OCI-LY7 (cell line): ENCODE data around the gene AK2. TPM values are rescaled to one million over a fixed set of nuclear protein-coding genes. Genes with fewer than 3 reads are reported as not detected.

ENCODE experiments used
- BruUV-seq: library from RNA; stranded (reverse); fragments of 400-500 nt; replicated peaks from 2 replicates; lab custom pipeline; 2021; lab: Mats Ljungman, UMichigan
- CTCF ChIA-PET: fragments of 300-600 bp; sonication (Branson Sonifier 250); formaldehyde crosslinking; loops from one replicate; lab custom pipeline; 2022; ENCODE audit warnings: antibody characterized with exemption; ENCODE audit not compliant: unreplicated experiment; lab: Charles Lee
- POLR2A ChIA-PET: fragments of 300-600 bp; sonication (Branson Sonifier 250); formaldehyde crosslinking; loops from one replicate; lab custom pipeline; 2022; ENCODE audit warnings: antibody characterized with exemption; lab: Charles Lee
- DNase-seq: peaks from one replicate; pipeline ENCODE4 v3.0.0-alpha.2; 2015; ENCODE audit warnings: low spot score
- H2AFZ ChIP-seq: fragments of 200-600 bp; sonication (generic), shearing (Covaris generic); 2 replicates; pipeline ENCODE4 v1.6.1; 2014; ENCODE audit warnings: mild to moderate bottlenecking, antibody characterized with exemption, low read length, moderate library complexity
- H3K27ac ChIP-seq: fragments of 200-600 bp; sonication (generic); 2 replicates; pipeline ENCODE4 v1.5.1; 2014; ENCODE audit warnings: mixed run types, low read depth, mild to moderate bottlenecking, moderate library complexity, low read length, inconsistent platforms; ENCODE audit not compliant: poor library complexity, severe bottlenecking
- H3K36me3 ChIP-seq: fragments of 200-600 bp; sonication (generic); 2 replicates; pipeline ENCODE4 v1.6.1; 2014; ENCODE audit warnings: mild to moderate bottlenecking, antibody characterized with exemption, low read length, moderate library complexity, mixed read lengths; ENCODE audit not compliant: insufficient read depth
- H3K4me1 ChIP-seq: fragments of 200-600 bp; sonication (generic); 2 replicates; pipeline ENCODE4 v1.5.1; 2014; ENCODE audit warnings: mild to moderate bottlenecking, low read length; ENCODE audit not compliant: insufficient read depth, poor library complexity, severe bottlenecking
- H3K4me2 ChIP-seq: fragments of 200-600 bp; sonication (generic); 2 replicates; pipeline ENCODE4 v1.6.1; 2014; ENCODE audit warnings: mild to moderate bottlenecking, low read length
- H3K4me3 ChIP-seq: fragments of 200-600 bp; sonication (generic); 2 replicates; pipeline ENCODE4 v1.5.1; 2014; ENCODE audit warnings: mild to moderate bottlenecking, low read depth, low read length; ENCODE audit not compliant: poor library complexity, severe bottlenecking
- H3K79me2 ChIP-seq: fragments of 200-600 bp; sonication (generic); 2 replicates; pipeline ENCODE4 v1.6.1; 2016; ENCODE audit warnings: low read depth, mild to moderate bottlenecking, low read length, moderate library complexity, mixed read lengths; ENCODE audit not compliant: insufficient read depth
- H3K9me2 ChIP-seq: fragments of 200-600 bp; sonication (generic); 2 replicates; pipeline ENCODE4 v1.6.1; 2016; ENCODE audit warnings: mild to moderate bottlenecking, low read length, mixed read lengths; ENCODE audit not compliant: insufficient read depth
- H3K9me3 ChIP-seq: fragments of 200-600 bp; sonication (generic); 2 replicates; pipeline ENCODE4 v1.6.1; 2014; ENCODE audit warnings: mild to moderate bottlenecking, mixed run types, low read length, mixed read lengths
- H4K20me1 ChIP-seq: fragments of 200-600 bp; sonication (generic); 2 replicates; pipeline ENCODE4 v1.6.1; 2014; ENCODE audit warnings: mild to moderate bottlenecking, antibody characterized with exemption, low read length, moderate library complexity, mixed read lengths; ENCODE audit not compliant: insufficient read depth
- CTCF ChIP-seq: fragments of 200-600 bp; sonication (generic); conservative IDR thresholded peaks from 2 replicates; pipeline ENCODE4 v1.5.1; 2014; ENCODE audit warnings: mild to moderate bottlenecking, antibody characterized with exemption, low read length, moderate library complexity, mixed read lengths
- EZH2phosphoT487 ChIP-seq: fragments of 200-600 bp; sonication (generic); IDR thresholded peaks from 2 replicates; pipeline ENCODE4 v1.6.1; 2018; ENCODE audit warnings: low read depth, borderline replicate concordance, mild to moderate bottlenecking, mixed run types, antibody characterized with exemption, low read length, moderate library complexity, mixed read lengths
- intact Hi-C: fragments of 100-400 bp; cut with micrococcal nuclease; formaldehyde crosslinking; loops from one replicate; pipeline ENCODE4 v1.10.0; 2022; ENCODE audit not compliant: unreplicated experiment
- total RNA-seq, 2 experiments: library from RNA; depleted of rRNA in 1 of 2; stranded (reverse); fragments of >200 nt in 1 of 2; shearing (Covaris generic) in 1 of 2; gene quantifications; 2 replicates each; pipeline ENCODE4 v1.2.3, GENCODE V29; 2014 to 2022

The AK2 gene
- total RNA-seq, 2 experiments from 2014 or later: 185 to 298 TPM

- Histone ChIP-seq H3K4me1 (no peaks in the 10 kb centered on the region), H2AFZ (no peak overlapping the region), H3K79me2 (no peaks in the 10 kb centered on the region), H3K4me3 (no peak overlapping the region), H3K27ac (no peak overlapping the region), H4K20me1 (no peaks in the 10 kb centered on the region), H3K36me3 (no peaks in the 10 kb centered on the region), H3K9me3 (no peaks in the 10 kb centered on the region), H3K9me2 (no peaks in the 10 kb centered on the region), H3K4me2 (no peak overlapping the region)
- TF ChIP-seq CTCF: no peak
- POLR2A ChIA-PET: no interaction called here
- DNase-seq: no peak
- intact Hi-C loops: no loop called here
- no TSS peak for BruUV-seq
- CTCF ChIA-PET: no interaction called here
Observed at GRCh38 chr1:33045246-33045645, 8.6 kb upstream of the AK2 start.

- CTCF ChIA-PET: no interaction called here
- H4K20me1 ChIP-seq: no peaks in the 10 kb centered on the region
- H3K9me3 ChIP-seq: no peaks in the 10 kb centered on the region
- DNase-seq: no peak
- no TSS peak for BruUV-seq
- H3K9me2 ChIP-seq: no peaks in the 10 kb centered on the region
- no peak overlapping the region for H2AFZ ChIP-seq
- no peak overlapping the region for H3K27ac ChIP-seq
- TF ChIP-seq EZH2phosphoT487 (no peak), CTCF (no peak)
- H3K36me3 ChIP-seq: no peaks in the 10 kb centered on the region
- H3K4me2 ChIP-seq: no peak overlapping the region
- H3K4me3 ChIP-seq: no peak overlapping the region
- intact Hi-C loops: no loop called here
- POLR2A ChIA-PET: interaction anchor here (0.6 to 1.7 kb wide), 2 partner anchors 51 to 132 kb away, joined by 3 to 5 read pairs; no protein-coding TSS in a partner anchor
- no peaks in the 10 kb centered on the region for H3K79me2 ChIP-seq
- peaks cover 5% of the 10 kb centered on the region for H3K4me1 ChIP-seq
Observed at GRCh38 chr1:33043267-33044092, 6.8 kb upstream of the AK2 start.

GRCh38 chr1:33042831-33043230, 6.1 kb upstream of the AK2 start:
- intact Hi-C loops: no loop called here
- CTCF ChIA-PET: no interaction called here

More at GRCh38 chr1:33042831-33043230, 6.1 kb upstream of the AK2 start:
- no peaks in the 10 kb centered on the region for H3K9me2 ChIP-seq
- H3K4me2 ChIP-seq: no peak overlapping the region
- peaks cover 5% of the 10 kb centered on the region for H3K4me1 ChIP-seq
- no peaks in the 10 kb centered on the region for H3K79me2 ChIP-seq
- TF ChIP-seq CTCF (no peak), EZH2phosphoT487 (no peak)
- BruUV-seq: no TSS peak
- H3K27ac ChIP-seq: no peak overlapping the region
- H2AFZ ChIP-seq: no peak overlapping the region
- no peaks in the 10 kb centered on the region for H3K9me3 ChIP-seq
- DNase-seq: no peak
- H3K36me3 ChIP-seq: no peaks in the 10 kb centered on the region
- POLR2A ChIA-PET: interaction anchor here (0.6 to 1.7 kb wide), 2 partner anchors 50 to 131 kb away, joined by 3 to 5 read pairs; no protein-coding TSS in a partner anchor
- no peak overlapping the region for H3K4me3 ChIP-seq
- no peaks in the 10 kb centered on the region for H4K20me1 ChIP-seq
